ENCODE results near the gene BICD2. TPM values are rescaled to one million over a fixed set of nuclear protein-coding genes. Genes with fewer than 3 reads are reported as not detected.

The BICD2 gene
- total and polyA plus RNA-seq, 10 of the 15 experiments (the other 5 are each of a cell fraction or from before 2014, with no cell fraction given) = 5.3 to 25.5 (median 14.4) TPM

- H4K20me1 ChIP-seq (ENCODE audit: control insufficient read depth, insufficient read depth) = no peaks in the 10 kb centered on the region; the same call in 1 of the 2 replicates
- intact Hi-C loops (cut with micrococcal nuclease; ENCODE audit: unreplicated experiment) (no loop called here), in situ Hi-C loops (cut with MboI) (no loop called here)
- no peak overlapping the region for H3K4me3 ChIP-seq
- H3K4me2 ChIP-seq (ENCODE audit: control insufficient read depth, insufficient read depth) = 0 out of 2 replicates have a peak overlapping the region, but pooled peaks have one; percentile 28
- RAD21 ChIA-PET (ENCODE audit: unreplicated experiment) = no interaction called here
- POLR2A ChIA-PET = interaction anchor here (0.8 kb wide), 1 partner anchor 51 kb away, joined by 3 read pairs; no protein-coding TSS in a partner anchor
- TF ChIP-seq ZNF384 (IDR thresholded peaks at IDR 0.05; ENCODE audit: borderline replicate concordance, low read depth, low read length) (no peak), ELK1 (IDR thresholded peaks at IDR 0.05; ENCODE audit: low read depth, low read length) (no peak)
- H3K27ac ChIP-seq (ENCODE audit: control insufficient read depth, insufficient read depth) = no peak overlapping the region
- H3K9ac ChIP-seq (ENCODE audit: control insufficient read depth, insufficient read depth, low read length) = no peak overlapping the region
- peaks cover 72% of the 10 kb centered on the region for H3K79me2 ChIP-seq (ENCODE audit: control insufficient read depth, insufficient read depth, low read length)
- FAIRE-seq (no peak), ATAC-seq (no peak), DNase-seq (ENCODE audit: low read depth, low spot score) (no peak)
- BruUV-seq (replicated peaks) = no TSS peak
- WGBS (ENCODE audit: insufficient coverage, insufficient replicate concordance, low lambda C conversion rate, missing lambda C conversion rate) = 96% methylated on average over 11 of the region's 11 CpGs
- no peaks in the 10 kb centered on the region for H3K9me3 ChIP-seq (replicated peaks; ENCODE audit: control insufficient read depth, insufficient read depth, low read length)
- CTCF ChIA-PET = no interaction called here
- no peaks in the 10 kb centered on the region for H3K27me3 ChIP-seq (replicated peaks in 1 of 2; ENCODE audit: control insufficient read depth in 2 of 2, insufficient read depth in 2 of 2, low read length in 1 of 2)
- peaks cover 21% of the 10 kb centered on the region for H3K4me1 ChIP-seq (ENCODE audit: control insufficient read depth, insufficient read depth, low read length)
- H2AFZ ChIP-seq (ENCODE audit: control insufficient read depth, low read depth, low read length) = no peak overlapping the region
- SMC1A ChIA-PET (ENCODE audit: uncharacterized antibody, unreplicated experiment) = no interaction called here
- no peaks in the 10 kb centered on the region for H3K36me3 ChIP-seq (ENCODE audit: control insufficient read depth in 2 of 2, insufficient read depth in 2 of 2, low read length in 1 of 2)
These were observed 25.2 kb downstream of the BICD2 start for GRCh38 chr9:92739346-92739970.

- RAD21 ChIA-PET (ENCODE audit: unreplicated experiment) = no interaction called here
- Histone ChIP-seq H3K27me3 (replicated peaks in 1 of 2; ENCODE audit: control insufficient read depth in 2 of 2, insufficient read depth in 2 of 2, low read length in 1 of 2) (no peaks in the 10 kb centered on the region), H4K20me1 (ENCODE audit: control insufficient read depth, insufficient read depth) (no peaks in the 10 kb centered on the region; the same call in 1 of the 2 replicates), H3K4me2 (ENCODE audit: control insufficient read depth, insufficient read depth) (no peak overlapping the region), H3K4me3 (no peak overlapping the region), H3K9ac (ENCODE audit: control insufficient read depth, insufficient read depth, low read length) (no peak overlapping the region), H3K4me1 (ENCODE audit: control insufficient read depth, insufficient read depth, low read length) (peaks cover 21% of the 10 kb centered on the region), H2AFZ (ENCODE audit: control insufficient read depth, low read depth, low read length) (no peak overlapping the region), H3K9me3 (replicated peaks; ENCODE audit: control insufficient read depth, insufficient read depth, low read length) (no peaks in the 10 kb centered on the region), H3K27ac (ENCODE audit: control insufficient read depth, insufficient read depth) (no peak overlapping the region), H3K79me2 (ENCODE audit: control insufficient read depth, insufficient read depth, low read length) (peaks cover 68% of the 10 kb centered on the region), H3K36me3 (ENCODE audit: control insufficient read depth in 2 of 2, insufficient read depth in 2 of 2, low read length in 1 of 2) (no peaks in the 10 kb centered on the region)
- FAIRE-seq (no peak), ATAC-seq (no peak), DNase-seq (ENCODE audit: low read depth, low spot score) (no peak)
- no TSS peak for BruUV-seq (replicated peaks)
- in situ Hi-C loops (cut with MboI) (no loop called here), intact Hi-C loops (cut with micrococcal nuclease; ENCODE audit: unreplicated experiment) (no loop called here)
- 86% methylated on average over 5 of the region's 5 CpGs for WGBS (ENCODE audit: insufficient coverage, insufficient replicate concordance, low lambda C conversion rate, missing lambda C conversion rate)
- SMC1A ChIA-PET (ENCODE audit: uncharacterized antibody, unreplicated experiment) = no interaction called here
- TF ChIP-seq GATAD2B (conservative IDR thresholded peaks at IDR 0.05; ENCODE audit: low read depth) (no peak), E2F8 (IDR thresholded peaks at IDR 0.05; ENCODE audit: low read depth, partially characterized antibody) (no peak), RUNX3 (IDR thresholded peaks at IDR 0.05; ENCODE audit: low read length) (no peak)
- CTCF ChIA-PET = interaction anchor here (1.4 to 1.5 kb wide), 2 partner anchors 22 to 25 kb away, joined by 4 to 6 read pairs; no protein-coding TSS in a partner anchor
- POLR2A ChIA-PET = no interaction called here
These were observed 26.0 kb downstream of the BICD2 start for GRCh38 chr9:92738661-92739081.
